SK-MEL-5 (cell line): Measurements from ENCODE around the gene CHAT. TPM values are rescaled to one million over a fixed set of nuclear protein-coding genes. Genes with fewer than 3 reads are reported as not detected.

Experiments used
- DNase-seq: peaks from one replicate; pipeline ENCODE4 v3.0.0-alpha.2; 2016; ENCODE audit warnings: low read depth, low spot score
- in situ Hi-C: cut with HindIII; loops from 2 replicates; pipeline ENCODE4 v1.10.0; 2016; ENCODE audit warnings: low sequenced_read_pairs, high pct_unique_total_duplicates, low pct_unique_long_range_greater_than_20kb
- total RNA-seq: library from RNA; depleted of rRNA; stranded (reverse); fragments of >200 nt; shearing (Covaris generic); gene quantifications from 2 replicates; pipeline ENCODE4 v1.2.3, GENCODE V29; 2014

CHAT gene
- total RNA-seq, 1 experiment from 2014 or later, result not detected

DNA sequence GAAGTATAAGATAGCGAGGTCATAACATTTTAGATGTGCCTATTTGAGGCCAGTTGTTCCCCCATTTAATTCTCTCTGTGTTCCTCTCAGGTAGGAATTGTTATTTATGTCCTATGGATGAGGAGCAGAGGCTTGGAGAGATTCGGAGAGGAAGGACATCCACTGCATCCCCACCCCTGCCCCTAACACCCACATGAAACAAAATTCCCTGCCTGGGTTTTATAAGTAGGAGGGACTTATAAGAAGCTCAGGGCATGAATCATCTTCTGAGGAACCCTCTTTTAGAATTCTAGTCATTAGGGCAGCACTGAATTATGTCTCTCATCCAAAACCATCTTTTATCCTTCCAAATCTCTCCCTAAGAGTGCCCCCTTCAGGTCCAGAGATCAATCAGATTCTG is 5.0 kb downstream of the CHAT start:
- DNase-seq, result no peak
- in situ Hi-C loops, result no loop called here

DNA sequence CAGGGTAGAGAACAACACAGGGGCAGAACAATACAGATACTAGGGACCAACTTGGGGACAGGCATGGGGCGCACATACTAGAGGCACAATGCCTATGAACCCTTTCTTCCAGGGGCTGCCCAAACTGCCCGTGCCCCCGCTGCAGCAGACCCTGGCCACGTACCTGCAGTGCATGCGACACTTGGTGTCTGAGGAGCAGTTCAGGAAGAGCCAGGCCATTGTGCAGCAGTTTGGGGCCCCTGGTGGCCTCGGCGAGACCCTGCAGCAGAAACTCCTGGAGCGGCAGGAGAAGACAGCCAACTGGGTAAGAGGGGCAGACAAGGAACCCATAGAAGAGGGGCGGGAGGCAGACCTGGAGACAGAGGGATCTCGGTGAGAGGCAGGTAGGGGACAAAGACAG is 5.8 kb downstream of the CHAT start:
- in situ Hi-C loops, result no loop called here
- DNase-seq, result no peak

- no peak for DNase-seq
- in situ Hi-C loops, result no loop called here
Measured at GRCh38 chr10:49620286-49620810, 6.5 kb downstream of the CHAT start.

DNA sequence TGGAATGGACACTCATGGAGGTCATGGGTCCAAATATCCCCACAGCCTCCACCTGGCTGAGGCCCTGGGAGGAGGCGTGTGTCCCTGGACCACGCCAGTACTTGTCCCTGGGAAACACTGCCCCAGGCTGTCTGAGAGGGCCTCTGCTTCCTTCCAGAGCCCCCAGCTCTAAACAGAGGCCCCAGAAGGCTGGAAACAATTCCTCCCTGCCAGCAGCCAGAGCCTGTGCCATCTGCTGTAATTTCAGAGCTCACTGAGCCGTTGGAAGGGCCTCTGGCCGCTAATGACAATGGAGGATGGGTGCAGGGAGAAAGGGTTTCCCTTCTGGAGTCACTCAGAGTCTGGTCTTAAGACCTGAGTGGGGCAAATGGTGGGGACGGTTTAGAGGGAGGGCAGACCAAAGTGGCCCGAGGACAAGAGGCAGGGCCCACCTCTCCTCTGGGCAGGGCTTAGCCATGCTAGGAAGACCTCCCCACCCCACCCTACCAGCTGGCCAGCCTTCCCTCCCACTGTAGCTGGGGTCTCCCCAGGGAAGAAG is 7.1 kb downstream of the CHAT start:
- DNase-seq, result no peak
- in situ Hi-C loops, result no loop called here

GRCh38 chr10:49621561-49621960 is 7.7 kb downstream of the CHAT start:
- in situ Hi-C loops, result no loop called here
- no peak for DNase-seq

DNA sequence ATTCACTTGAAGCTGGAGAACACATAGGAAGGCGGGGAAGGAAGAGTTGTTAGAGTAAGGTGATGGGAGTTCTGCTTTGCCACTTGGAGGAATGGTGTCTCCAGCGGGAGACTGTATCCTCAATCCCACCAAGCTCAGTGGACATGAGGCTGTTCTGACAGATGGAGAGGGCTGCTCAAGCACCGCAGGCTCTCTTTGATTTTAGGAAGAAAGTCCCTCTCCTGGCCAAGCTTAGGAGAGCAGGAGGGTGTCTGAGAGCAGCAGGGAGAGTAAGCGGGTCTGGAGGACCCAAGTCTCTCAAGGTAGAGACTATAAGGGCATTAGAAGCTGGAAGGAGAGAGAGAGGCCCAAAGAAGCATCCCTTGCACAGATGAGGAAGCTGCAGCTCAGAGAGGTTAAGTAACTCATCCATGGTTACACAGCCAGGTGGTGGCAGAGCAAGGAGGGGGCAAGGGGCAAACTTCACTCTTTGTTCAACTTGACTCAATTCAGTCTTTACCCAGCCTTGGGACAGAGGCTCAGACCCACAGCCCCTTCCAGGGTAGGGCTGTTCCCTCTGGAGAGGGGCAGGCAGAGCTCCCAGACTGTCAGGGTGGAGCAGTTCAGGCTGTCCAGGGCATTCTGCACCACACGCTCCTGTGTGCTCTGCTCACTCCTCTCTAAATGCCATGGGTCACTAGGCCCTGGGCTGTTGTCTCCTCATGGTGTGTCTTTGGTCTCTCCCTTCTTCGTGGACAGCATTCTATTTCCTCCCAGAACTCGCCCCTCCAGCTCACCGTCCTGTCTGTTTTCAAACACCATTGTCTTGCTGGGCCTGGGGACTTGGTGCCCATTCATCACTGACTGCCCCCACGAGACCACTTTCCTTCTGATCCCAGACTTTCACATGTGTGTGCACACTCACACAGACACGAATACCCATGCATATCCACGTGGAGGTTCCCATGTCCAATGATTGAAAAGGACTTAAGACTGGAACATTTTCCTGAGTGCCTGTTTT is 8.9 kb downstream of the CHAT start:
- no peak for DNase-seq
- in situ Hi-C loops, result no loop called here

DNA sequence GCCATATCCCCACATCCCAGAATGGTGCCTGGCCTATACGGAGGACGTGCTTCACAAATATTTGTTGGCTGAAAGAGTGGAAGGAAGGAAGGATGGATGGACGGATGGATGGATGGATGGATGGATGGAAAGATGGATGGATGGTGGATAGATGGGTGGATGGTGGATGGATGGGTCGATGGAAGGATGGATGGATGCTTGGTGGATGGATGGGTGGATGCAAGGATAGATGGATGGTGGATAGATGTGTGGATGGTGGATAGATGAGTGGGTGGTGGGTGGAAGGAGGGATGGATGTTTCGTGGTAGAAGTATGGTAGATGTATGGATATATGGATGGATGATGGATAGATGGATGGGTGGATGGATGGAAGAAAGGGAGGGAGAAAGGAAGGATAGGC is 10.8 kb downstream of the CHAT start:
- in situ Hi-C loops, result no loop called here
- no peak for DNase-seq

- in situ Hi-C loops, result no loop called here
- no peak for DNase-seq
Measured at GRCh38 chr10:49625411-49625810, 11.6 kb downstream of the CHAT start.

- no peak for DNase-seq
- in situ Hi-C loops, result no loop called here
Measured at GRCh38 chr10:49627038-49627437, 13.2 kb downstream of the CHAT start.

DNA sequence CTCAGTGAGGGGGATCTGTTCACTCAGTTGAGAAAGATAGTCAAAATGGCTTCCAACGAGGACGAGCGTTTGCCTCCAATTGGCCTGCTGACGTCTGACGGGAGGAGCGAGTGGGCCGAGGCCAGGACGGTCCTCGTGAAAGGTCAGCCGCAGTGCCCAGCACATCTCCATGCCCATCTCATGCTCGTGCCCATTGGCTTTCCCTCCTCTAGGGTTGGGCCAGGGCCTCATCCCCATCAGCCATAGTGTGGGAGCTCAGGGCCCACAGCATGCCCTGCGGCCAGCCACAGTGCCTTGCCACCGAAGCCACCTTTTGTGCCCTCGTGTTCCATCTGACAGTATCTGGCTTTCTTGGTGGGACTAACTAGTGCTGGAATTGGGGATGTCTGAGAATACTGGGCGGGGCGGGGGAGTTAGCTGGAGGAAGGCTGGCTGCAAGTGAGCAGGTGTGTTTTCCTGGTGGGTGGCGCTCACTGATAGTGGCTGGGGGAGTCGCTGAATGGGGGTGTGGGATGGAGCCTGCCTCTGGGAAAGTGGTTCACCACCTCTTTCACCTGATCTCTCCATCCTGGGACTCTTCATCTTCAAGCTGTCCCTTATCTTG is 13.9 kb downstream of the CHAT start:
- in situ Hi-C loops, result no loop called here
- no peak for DNase-seq

DNA sequence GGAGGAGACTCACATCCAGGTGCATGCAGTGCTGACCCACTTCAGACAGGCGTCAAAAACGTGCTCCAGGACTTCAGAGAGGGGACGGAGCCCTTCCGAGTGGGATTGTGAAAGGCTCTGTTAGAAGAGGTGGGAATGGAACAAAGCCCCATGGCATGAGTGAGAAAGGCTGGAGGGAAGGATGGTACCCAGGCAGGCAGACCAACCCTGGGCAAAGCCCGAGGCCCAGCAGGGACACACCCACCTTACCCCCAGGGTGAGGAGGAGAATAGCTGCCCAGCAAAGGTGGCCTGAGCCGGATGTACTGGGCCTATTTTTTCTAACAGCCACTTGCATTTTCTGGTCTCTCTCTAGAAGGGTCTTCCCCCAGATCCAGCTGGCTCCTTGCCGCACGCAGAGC is 14.8 kb downstream of the CHAT start:
- in situ Hi-C loops, result no loop called here
- no peak for DNase-seq

- DNase-seq, result no peak
- in situ Hi-C loops, result no loop called here
Measured at GRCh38 chr10:49629431-49629881, 15.6 kb downstream of the CHAT start.

DNA sequence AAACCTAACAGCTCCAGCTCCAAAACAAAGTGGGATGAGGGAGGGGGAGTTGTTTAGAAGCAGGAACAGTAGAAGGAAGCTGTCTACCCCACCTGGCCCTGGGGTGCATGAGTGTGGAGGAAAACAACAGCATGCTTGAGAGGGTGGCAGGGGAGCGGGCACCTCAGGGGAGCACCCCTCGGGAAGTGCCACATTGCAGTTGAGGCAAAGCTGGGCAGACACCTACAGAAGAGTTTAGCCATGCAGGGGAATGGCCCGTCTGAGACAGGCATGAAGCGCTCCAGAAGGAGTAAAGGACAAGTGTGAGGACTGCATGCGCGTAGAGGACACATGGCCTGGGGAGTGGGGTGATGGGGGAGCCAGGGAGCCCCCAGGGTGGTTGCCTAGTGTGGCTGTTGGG is 18.1 kb downstream of the CHAT start:
- DNase-seq, result no peak
- in situ Hi-C loops, result no loop called here

- no peak for DNase-seq
Measured at GRCh38 chr10:49632406-49633317, 18.8 kb downstream of the CHAT start.

GRCh38 chr10:49633327-49634068 is 19.7 kb downstream of the CHAT start:
- DNase-seq, result no peak
- in situ Hi-C loops, result no loop called here

More at GRCh38 chr10:49632406-49633317, 18.8 kb downstream of the CHAT start:
- in situ Hi-C loops, result no loop called here

DNA sequence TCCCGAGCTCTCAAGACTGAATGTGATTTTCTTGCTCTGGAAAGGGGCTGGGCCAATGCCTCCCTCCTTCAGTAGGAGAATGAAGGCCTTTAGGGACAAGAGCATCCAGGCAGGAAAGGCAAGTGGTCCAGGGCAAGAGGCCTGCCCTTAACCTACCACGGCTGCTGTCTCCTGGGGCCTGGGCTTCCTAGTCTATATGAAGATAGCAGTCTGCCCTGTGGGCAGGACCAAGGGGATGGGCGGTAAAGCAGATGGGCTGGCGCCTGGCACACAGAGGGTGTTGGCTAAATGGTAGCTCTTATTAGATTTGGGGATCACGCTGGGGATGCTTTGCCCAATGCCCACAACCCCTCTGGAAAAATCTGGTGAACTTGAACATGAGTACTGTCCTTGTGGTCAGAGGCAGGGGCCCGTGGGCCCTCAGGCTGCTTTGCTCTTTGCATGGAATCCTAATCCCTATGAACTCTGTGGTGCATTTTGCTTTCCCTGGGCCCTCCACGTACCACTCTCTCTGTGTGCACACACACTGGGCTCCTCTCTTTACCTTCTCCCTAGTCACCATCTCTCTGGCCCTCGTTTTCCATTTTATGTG is 20.3 kb downstream of the CHAT start:
- no peak for DNase-seq
- in situ Hi-C loops, result no loop called here
